Measurements from ENCODE around the gene ADAMTS16.

Gene ADAMTS16

GRCh38 chr5:5182508-5183188 is 42.5 kb downstream of the ADAMTS16 start:
- DNase-seq (ENCODE audit: low read depth in 4 of 4, low spot score in 1 of 4): no peak

GRCh38 chr5:5183189-5183699 is 43.1 kb downstream of the ADAMTS16 start:
- no peak for DNase-seq (ENCODE audit: low read depth in 4 of 4, low spot score in 1 of 4)

- DNase-seq (ENCODE audit: low read depth in 4 of 4, low spot score in 1 of 4): no peak
Observed at GRCh38 chr5:5183933-5184332, 43.8 kb downstream of the ADAMTS16 start.

- DNase-seq (ENCODE audit: low read depth in 4 of 4, low spot score in 1 of 4): no peak
Observed at GRCh38 chr5:5188376-5189050, 48.4 kb downstream of the ADAMTS16 start.

- DNase-seq (ENCODE audit: low read depth in 4 of 4, low spot score in 1 of 4): no peak
Observed at GRCh38 chr5:5189051-5189430, 48.9 kb downstream of the ADAMTS16 start.

GRCh38 chr5:5191906-5192305 is 51.8 kb downstream of the ADAMTS16 start:
- DNase-seq (ENCODE audit: low read depth in 4 of 4, low spot score in 1 of 4): no peak

GRCh38 chr5:5192681-5193080 is 52.6 kb downstream of the ADAMTS16 start:
- DNase-seq (ENCODE audit: low read depth in 4 of 4, low spot score in 1 of 4): no peak

- no peak for DNase-seq (ENCODE audit: low read depth in 4 of 4, low spot score in 1 of 4)
Observed at GRCh38 chr5:5195128-5195918, 55.2 kb downstream of the ADAMTS16 start.

- no peak for DNase-seq (ENCODE audit: low read depth in 4 of 4, low spot score in 1 of 4)
Observed at GRCh38 chr5:5198135-5198534, 58.0 kb downstream of the ADAMTS16 start.

- no peak for DNase-seq (ENCODE audit: low read depth in 4 of 4, low spot score in 1 of 4)
Observed at GRCh38 chr5:5198815-5199214, 58.7 kb downstream of the ADAMTS16 start.

GRCh38 chr5:5199495-5199894 is 59.4 kb downstream of the ADAMTS16 start:
- DNase-seq (ENCODE audit: low read depth in 4 of 4, low spot score in 1 of 4): no peak

- no peak for DNase-seq (ENCODE audit: low read depth in 4 of 4, low spot score in 1 of 4)
Observed at GRCh38 chr5:5200133-5200532, 60.0 kb downstream of the ADAMTS16 start.

- DNase-seq (ENCODE audit: low read depth in 4 of 4, low spot score in 1 of 4): no peak
Observed at GRCh38 chr5:5202321-5202720, 62.2 kb downstream of the ADAMTS16 start.

GRCh38 chr5:5203451-5203850 is 63.3 kb downstream of the ADAMTS16 start:
- DNase-seq (ENCODE audit: low read depth in 4 of 4, low spot score in 1 of 4): no peak

GRCh38 chr5:5207828-5208227 is 67.7 kb downstream of the ADAMTS16 start:
- DNase-seq (ENCODE audit: low read depth in 4 of 4, low spot score in 1 of 4): no peak

GRCh38 chr5:5209089-5209488 is 69.0 kb downstream of the ADAMTS16 start:
- DNase-seq (ENCODE audit: low read depth in 4 of 4, low spot score in 1 of 4): no peak

GRCh38 chr5:5209510-5210286 is 69.6 kb downstream of the ADAMTS16 start:
- DNase-seq (ENCODE audit: low read depth in 4 of 4, low spot score in 1 of 4): no peak

- no peak for DNase-seq (ENCODE audit: low read depth in 4 of 4, low spot score in 1 of 4)
Observed at GRCh38 chr5:5217371-5217770, 77.2 kb downstream of the ADAMTS16 start.

- no peak for DNase-seq (ENCODE audit: low read depth in 4 of 4, low spot score in 1 of 4)
Observed at GRCh38 chr5:5218396-5218795, 78.3 kb downstream of the ADAMTS16 start.

- no peak for DNase-seq (ENCODE audit: low read depth in 4 of 4, low spot score in 1 of 4)
Observed at GRCh38 chr5:5219541-5219940, 79.4 kb downstream of the ADAMTS16 start.
